HG03342 (cell line): ENCODE measurements around the gene MRPL37.

ENCODE experiments used
- ATAC-seq: cut with Tn5 transposase; IDR thresholded peaks from one replicate; pipeline ENCODE4 v1.9.1; 2021; ENCODE audit warnings: mild to moderate bottlenecking, moderate library complexity; ENCODE audit not compliant: unreplicated experiment

Gene MRPL37

DNA sequence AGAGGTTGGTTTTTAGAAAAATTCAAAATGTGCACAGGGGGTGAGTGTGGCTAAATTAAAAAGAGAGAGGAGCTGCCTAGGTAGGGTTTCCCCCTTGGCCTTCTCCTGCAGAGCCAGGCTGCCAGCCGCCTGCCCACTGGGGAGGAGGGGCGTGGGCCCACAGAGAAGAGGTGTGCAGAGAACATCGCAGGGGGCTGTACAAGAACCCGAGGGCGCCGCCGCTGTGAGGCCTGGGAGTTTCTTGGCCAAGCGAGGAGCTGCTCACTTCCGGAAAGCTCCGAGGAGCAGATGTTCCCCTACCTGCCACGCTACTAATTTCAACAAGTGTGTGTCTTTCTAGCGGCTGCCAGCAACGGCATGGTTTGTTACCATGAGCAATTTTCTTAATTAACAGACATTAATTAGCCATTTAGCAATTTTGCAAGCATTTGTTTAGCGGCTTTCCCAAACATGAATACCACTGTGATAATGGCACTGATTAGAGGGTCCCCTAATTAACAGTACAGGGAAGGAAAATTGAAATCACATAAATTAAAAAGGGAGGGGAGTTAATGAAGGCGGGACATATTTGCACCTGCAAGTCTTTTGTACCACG lies 59.7 kb downstream of the MRPL37 start:
- ATAC-seq = no peak

DNA sequence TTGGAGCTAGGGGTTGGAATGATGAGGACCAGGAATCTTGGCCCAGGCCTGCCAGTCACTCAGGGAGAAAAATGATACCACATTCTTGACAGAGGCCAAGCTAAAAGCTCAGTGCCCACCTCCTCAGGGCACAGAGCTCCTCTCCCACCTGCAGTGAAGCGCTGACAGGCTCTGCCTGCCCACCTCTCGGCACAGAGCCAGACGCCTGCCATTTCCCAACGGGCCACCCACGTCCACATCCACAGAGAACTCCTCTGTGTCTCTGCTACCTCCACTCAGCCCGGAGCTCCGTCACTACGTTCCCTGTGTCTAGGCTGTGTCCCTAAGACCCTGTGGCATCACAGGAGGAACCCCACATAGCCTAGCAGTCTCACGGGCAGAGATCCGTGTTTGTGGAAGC lies 60.8 kb downstream of the MRPL37 start:
- ATAC-seq = no peak

DNA sequence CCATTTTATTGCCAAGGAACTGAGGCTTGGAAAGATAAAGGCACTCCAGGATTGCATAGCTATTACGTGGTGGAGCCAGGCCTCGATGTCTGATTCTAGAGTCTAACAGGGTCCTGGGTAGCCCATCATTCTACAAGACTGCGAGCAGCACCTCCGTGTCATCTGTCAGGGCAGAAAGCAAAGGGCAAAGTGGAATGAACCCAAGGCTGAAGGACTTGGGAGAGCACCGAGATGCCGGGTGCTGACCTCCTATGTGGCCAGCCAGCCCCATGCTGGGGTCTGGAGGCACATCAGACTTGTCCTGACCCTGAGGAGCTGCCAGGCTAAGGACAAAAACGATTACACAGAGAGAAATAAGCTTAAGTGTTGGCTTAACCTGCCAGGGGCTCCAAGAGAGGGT lies 62.3 kb downstream of the MRPL37 start:
- no peak for ATAC-seq

DNA sequence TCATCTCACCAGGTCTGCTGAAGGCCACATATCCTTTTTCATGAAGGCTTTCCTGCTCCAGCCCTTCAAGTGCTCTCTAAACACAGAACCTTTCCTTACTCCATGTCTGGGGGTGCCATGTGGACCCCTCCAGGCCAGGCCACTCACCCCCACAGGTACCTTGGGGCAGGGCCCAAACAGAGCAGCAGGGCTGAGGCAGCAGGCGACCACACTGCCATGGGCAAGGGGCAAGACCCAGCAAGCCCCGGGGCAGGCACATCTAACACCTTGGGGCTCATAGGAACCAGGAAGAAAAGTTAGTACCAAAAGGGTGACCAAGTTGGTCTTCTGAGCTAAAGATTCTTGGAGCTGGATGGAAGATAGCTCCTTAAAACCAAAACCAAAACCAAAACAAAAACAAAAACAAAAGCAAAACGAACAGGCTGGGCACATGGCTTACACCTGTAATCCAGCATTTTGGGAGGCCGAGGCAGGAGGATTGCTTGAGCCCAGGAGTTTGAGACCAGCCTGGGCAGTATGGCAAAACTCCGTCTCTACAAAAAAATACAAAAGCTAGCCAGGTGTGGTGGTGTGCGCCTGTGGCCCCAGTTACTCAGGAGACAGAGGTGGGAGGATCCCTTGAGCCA lies 63.7 kb downstream of the MRPL37 start:
- ATAC-seq = no peak

DNA sequence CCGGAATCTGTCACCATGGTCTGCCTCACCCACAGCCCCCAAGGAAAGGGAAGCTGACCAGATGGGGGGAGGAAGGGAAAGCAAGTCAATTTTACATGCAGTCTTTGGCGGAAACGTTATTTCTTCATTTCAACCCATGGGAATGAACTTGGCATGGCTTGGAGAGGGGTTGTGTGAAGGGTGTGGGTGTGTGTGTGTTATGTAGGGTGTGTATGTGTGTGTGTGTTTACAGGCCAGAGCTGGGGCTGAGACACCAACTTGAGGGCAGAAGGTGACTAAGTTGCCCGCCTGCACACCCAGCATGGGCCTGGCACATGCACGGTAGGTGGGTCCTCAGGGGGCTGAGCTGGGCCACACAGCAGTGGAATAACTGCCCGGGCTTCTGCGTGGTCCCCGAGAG lies 65.2 kb downstream of the MRPL37 start:
- ATAC-seq = no peak

DNA sequence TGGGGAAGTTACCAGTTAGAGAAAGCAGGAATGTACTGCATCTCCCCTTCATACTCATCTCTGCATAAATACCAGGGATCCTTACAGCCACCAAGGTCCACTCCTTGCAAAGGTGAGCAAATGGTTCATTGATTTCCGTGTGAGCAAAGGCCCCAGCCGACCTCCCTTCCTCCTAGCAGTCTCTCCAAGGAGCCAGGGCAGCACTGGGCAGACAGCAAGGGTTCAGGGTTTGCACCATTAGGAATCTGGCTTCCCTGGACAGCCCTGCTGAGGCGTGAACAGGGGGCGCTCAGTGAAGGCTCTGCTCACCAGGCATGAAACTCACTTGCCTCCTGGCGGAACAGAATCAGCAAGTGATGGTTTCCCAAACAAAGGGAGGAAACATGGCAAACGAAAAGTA lies 65.7 kb downstream of the MRPL37 start:
- no peak for ATAC-seq

DNA sequence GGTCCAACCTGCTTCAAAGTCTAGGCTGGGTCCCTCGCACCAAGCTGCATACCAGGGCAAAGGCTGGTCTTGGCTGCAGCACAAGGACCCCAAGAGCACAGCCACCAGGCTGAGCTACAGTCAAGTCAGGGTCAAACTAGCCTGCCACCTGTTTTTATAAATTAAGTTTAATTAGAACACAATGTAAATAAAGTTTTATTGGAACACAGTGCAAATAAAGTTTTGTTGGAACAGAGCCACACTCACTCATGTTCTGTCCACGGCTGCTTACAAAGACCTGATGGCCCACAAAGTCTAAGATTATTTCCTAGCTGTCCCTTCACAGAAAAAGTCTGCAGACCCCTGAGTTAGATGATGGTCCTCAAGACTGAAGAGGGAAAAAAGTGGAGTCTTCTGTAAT lies 66.2 kb downstream of the MRPL37 start:
- ATAC-seq = no peak

DNA sequence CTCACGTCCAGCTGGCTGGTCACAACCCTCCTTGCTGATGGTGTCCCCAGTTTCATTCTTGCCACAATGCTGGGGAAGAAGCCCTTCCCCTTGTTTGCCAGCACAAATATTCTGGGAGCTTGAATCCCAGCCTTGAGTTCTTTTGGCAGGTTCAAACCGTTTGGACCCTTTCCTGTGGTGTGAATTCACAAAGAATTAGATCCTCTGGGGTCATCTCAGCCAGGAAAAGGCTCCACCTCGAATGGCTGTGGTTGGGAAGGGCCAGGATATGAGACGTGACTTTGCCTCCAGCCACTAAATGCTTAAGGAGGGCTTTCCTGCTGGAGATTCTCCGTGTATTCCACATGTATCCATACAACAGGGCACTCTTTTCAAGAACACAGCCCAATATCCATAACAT lies 66.9 kb downstream of the MRPL37 start:
- no peak for ATAC-seq
